Astrocyte (in vitro differentiated cells and primary cell): Measurements from ENCODE around the gene FTO. TPM values are rescaled to one million over a fixed set of nuclear protein-coding genes. Genes with fewer than 3 reads are reported as not detected.

Experiments used
- DNase-seq: peaks from one replicate; pipeline ENCODE4 v3.0.0-alpha.2; 2010; ENCODE audit warnings: low read depth
- FAIRE-seq: peaks from 2 replicates; lab custom pipeline; 2011; peaks lifted over from hg19 to GRCh38; lab: Jason Lieb, UNC
- H2AFZ ChIP-seq: 2 replicates; pipeline ENCODE4 v1.6.0; 2012; ENCODE audit warnings: low read depth, low read length, inconsistent platforms
- H3K27ac ChIP-seq: 2 replicates; pipeline ENCODE4 v1.5.1; 2011; ENCODE audit warnings: low read depth, low read length, inconsistent platforms
- H3K27me3 ChIP-seq: 2 replicates; pipeline ENCODE4 v1.6.0; 2011; ENCODE audit warnings: low read length, inconsistent platforms; ENCODE audit not compliant: insufficient read depth
- H3K36me3 ChIP-seq: 2 replicates; pipeline ENCODE4 v1.5.1; 2011; ENCODE audit warnings: low read length, inconsistent platforms; ENCODE audit not compliant: insufficient read depth
- H3K4me1 ChIP-seq: 2 replicates; pipeline ENCODE4 v1.5.1; 2011; ENCODE audit warnings: low read length, inconsistent platforms; ENCODE audit not compliant: insufficient read depth
- H3K4me2 ChIP-seq: 2 replicates; pipeline ENCODE4 v1.6.0; 2012; ENCODE audit warnings: low read length, inconsistent platforms
- H3K4me3 ChIP-seq: 2 replicates; pipeline ENCODE4 v1.5.1; 2011; ENCODE audit warnings: low read depth, mild to moderate bottlenecking, low read length, inconsistent platforms; ENCODE audit not compliant: insufficient read depth
- H3K79me2 ChIP-seq: 2 replicates; pipeline ENCODE4 v1.6.0; 2012; ENCODE audit warnings: mild to moderate bottlenecking, low read length, inconsistent platforms; ENCODE audit not compliant: insufficient read depth
- H3K9ac ChIP-seq: 2 replicates; pipeline ENCODE4 v1.6.0; 2012; ENCODE audit warnings: mild to moderate bottlenecking, low read length, inconsistent platforms
- H3K9me3 ChIP-seq: 2 replicates; pipeline ENCODE4 v1.5.1; 2012; ENCODE audit warnings: low read depth, mild to moderate bottlenecking, low read length, inconsistent platforms; ENCODE audit not compliant: insufficient read depth
- H4K20me1 ChIP-seq: 2 replicates; pipeline ENCODE4 v1.6.0; 2012; ENCODE audit warnings: low read length, inconsistent platforms; ENCODE audit not compliant: insufficient read depth
- H3K27ac Mint-ChIP-seq: one replicate; pipeline ENCODE4 v1.8.0; 2021; ENCODE audit warnings: mild to moderate bottlenecking, mixed read lengths; ENCODE audit not compliant: unreplicated experiment
- H3K27me3 Mint-ChIP-seq: one replicate; pipeline ENCODE4 v1.8.0; 2021; ENCODE audit warnings: low read depth, mixed read lengths; ENCODE audit not compliant: unreplicated experiment
- H3K36me3 Mint-ChIP-seq: one replicate; pipeline ENCODE4 v1.8.0; 2021; ENCODE audit warnings: low read depth, mixed read lengths; ENCODE audit not compliant: unreplicated experiment
- H3K4me1 Mint-ChIP-seq: one replicate; pipeline ENCODE4 v1.8.0; 2021; ENCODE audit warnings: low read depth, mixed read lengths; ENCODE audit not compliant: unreplicated experiment
- H3K4me3 Mint-ChIP-seq: one replicate; pipeline ENCODE4 v1.8.0; 2021; ENCODE audit warnings: mild to moderate bottlenecking, moderate library complexity, mixed read lengths; ENCODE audit not compliant: unreplicated experiment
- H3K9me3 Mint-ChIP-seq: one replicate; pipeline ENCODE4 v1.8.0; 2021; ENCODE audit warnings: mild to moderate bottlenecking, mixed read lengths; ENCODE audit not compliant: unreplicated experiment
- EZH2 ChIP-seq: IDR thresholded peaks from 2 replicates; pipeline ENCODE4 v1.6.1; 2012; ENCODE audit warnings: mild to moderate bottlenecking, low read length, inconsistent platforms; ENCODE audit not compliant: insufficient read depth
- total RNA-seq: library from RNA; stranded (reverse); gene quantifications from 2 replicates; pipeline ENCODE4 v1.2.1, GENCODE V29; 2021
- TF ChIP-seq, protein P1 (sequence below): IDR thresholded peaks from 2 replicates; pipeline ENCODE4 v1.5.1; 2011; ENCODE audit warnings: low read depth, mild to moderate bottlenecking, inconsistent platforms, low read length, moderate library complexity; ENCODE audit not compliant: insufficient read depth

The FTO gene
- total RNA-seq, 1 donor from 2014 or later: 73.1 TPM

DNA sequence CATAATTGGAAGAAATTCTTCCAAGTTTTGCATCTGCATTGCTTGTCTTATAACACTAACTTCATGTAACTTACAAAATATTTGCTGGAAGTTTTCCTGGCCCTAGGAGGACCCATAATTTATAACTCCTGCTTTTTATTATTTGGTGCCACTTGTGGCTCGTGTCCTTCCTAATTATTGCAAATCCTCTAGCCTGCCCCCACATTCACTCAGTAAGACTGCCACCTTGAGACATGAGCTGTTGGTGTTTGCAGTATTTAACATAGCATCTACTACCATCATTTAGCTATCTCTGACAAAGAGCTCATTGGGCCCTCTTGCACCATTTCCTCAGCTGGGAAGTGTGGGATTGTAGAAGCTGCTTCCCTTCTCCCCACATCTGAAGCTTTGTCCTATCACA is 49.5 kb downstream of the FTO start:
- Mint-ChIP-seq H3K36me3 (peaks cover 2% of the 10 kb centered on the region), H3K4me1 (peaks cover 24% of the 10 kb centered on the region)
- no peak overlapping the region for H3K4me3 ChIP-seq

DNA sequence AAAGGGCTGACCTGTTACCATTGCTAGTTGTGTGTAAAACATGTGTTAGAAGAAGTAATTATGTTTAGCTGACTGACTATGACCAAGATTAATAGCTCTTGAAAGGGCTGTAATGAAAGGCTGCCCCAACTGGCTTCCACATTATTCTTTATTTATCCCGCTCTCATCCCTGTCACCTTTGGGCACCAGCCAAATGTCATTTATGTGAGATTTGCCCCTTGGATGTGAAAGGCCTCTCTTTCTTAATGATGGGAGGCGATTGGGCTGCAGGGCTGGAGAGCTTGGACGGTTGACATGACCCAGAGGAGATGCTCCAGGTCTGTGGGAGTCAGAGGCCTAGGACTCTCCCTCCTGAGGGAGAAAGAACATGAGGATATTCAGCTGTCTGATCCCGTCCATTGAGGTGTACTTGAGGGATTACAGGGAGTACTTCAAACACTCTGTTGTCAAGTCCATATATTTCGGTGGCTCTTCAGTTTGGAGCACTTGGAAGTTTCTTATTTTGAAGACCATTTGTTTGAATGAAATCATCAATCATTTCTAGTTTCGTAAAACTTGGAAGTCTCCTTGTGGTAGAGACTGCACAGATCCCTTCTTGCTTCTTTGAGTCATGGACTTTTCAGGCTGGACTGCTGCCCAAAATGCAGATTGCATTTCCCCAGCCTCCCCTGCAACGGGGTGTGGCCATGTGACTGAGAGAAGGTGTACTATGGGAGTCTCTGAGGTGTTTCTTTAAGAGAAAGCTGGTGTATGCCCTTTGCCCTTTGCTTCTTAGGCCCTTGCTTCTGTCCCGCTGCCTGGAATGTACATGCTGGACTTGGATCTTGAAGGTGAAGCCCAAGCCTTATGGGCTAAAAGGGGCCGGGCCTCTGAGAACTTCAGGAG is 51.3 kb downstream of the FTO start:
- Mint-ChIP-seq H3K4me3 (no peak overlapping the region), H3K4me1 (peaks cover 24% of the 10 kb centered on the region), H3K27me3 (no peaks in the 10 kb centered on the region), H3K36me3 (peaks cover 3% of the 10 kb centered on the region), H3K9me3 (no peaks in the 10 kb centered on the region), H3K27ac (no peak overlapping the region)
- Histone ChIP-seq H2AFZ (no peak overlapping the region), H3K27me3 (no peaks in the 10 kb centered on the region), H3K4me1 (peaks cover 7% of the 10 kb centered on the region), H3K79me2 (peaks cover 46% of the 10 kb centered on the region), H4K20me1 (peaks cover 70% of the 10 kb centered on the region), H3K27ac (no peak overlapping the region), H3K9ac (no peak overlapping the region), H3K4me3 (no peak overlapping the region), H3K9me3 (no peaks in the 10 kb centered on the region), H3K36me3 (no peaks in the 10 kb centered on the region), H3K4me2 (peak overlapping the region; percentile 2)
- FAIRE-seq (no peak), DNase-seq (peak; percentile 84)
- TF ChIP-seq EZH2: no peak
- TF ChIP-seq, protein P1, sequence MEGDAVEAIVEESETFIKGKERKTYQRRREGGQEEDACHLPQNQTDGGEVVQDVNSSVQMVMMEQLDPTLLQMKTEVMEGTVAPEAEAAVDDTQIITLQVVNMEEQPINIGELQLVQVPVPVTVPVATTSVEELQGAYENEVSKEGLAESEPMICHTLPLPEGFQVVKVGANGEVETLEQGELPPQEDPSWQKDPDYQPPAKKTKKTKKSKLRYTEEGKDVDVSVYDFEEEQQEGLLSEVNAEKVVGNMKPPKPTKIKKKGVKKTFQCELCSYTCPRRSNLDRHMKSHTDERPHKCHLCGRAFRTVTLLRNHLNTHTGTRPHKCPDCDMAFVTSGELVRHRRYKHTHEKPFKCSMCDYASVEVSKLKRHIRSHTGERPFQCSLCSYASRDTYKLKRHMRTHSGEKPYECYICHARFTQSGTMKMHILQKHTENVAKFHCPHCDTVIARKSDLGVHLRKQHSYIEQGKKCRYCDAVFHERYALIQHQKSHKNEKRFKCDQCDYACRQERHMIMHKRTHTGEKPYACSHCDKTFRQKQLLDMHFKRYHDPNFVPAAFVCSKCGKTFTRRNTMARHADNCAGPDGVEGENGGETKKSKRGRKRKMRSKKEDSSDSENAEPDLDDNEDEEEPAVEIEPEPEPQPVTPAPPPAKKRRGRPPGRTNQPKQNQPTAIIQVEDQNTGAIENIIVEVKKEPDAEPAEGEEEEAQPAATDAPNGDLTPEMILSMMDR: no peak

More for the DNA sequence above, 49.5 kb downstream of the FTO start:
- H3K36me3 ChIP-seq: no peaks in the 10 kb centered on the region
- H2AFZ ChIP-seq: no peak overlapping the region
- H3K4me1 ChIP-seq: peaks cover 7% of the 10 kb centered on the region
- H3K79me2 ChIP-seq: peaks cover 47% of the 10 kb centered on the region
- no peak overlapping the region for H3K27ac ChIP-seq
- H4K20me1 ChIP-seq: peaks cover 59% of the 10 kb centered on the region
- no peak overlapping the region for H3K9ac ChIP-seq
- FAIRE-seq (no peak), DNase-seq (no peak)
- no peak overlapping the region for H3K4me2 ChIP-seq
- Mint-ChIP-seq H3K9me3 (no peaks in the 10 kb centered on the region), H3K27ac (no peak overlapping the region), H3K4me3 (no peak overlapping the region), H3K27me3 (no peaks in the 10 kb centered on the region)
- H3K27me3 ChIP-seq: no peaks in the 10 kb centered on the region
- no peaks in the 10 kb centered on the region for H3K9me3 ChIP-seq
- TF ChIP-seq EZH2: no peak
- TF ChIP-seq, protein P1: no peak
